GM21367 (cell line): ENCODE data around the gene PTPN4.
"Not testable (repeated sequence)": the region's sequence is repeated elsewhere in the genome, so short reads cannot be mapped to it uniquely, and the experiment has no call there.

Experiments used
- ATAC-seq: cut with Tn5 transposase; IDR thresholded peaks from one replicate; pipeline ENCODE4 v1.9.1; 2021; ENCODE audit not compliant: unreplicated experiment

Gene PTPN4

GRCh38 chr2:119801040-119801439 lies 41.3 kb downstream of the PTPN4 start:
- ATAC-seq = no peak

GRCh38 chr2:119801989-119802388 lies 42.3 kb downstream of the PTPN4 start:
- not testable (repeated sequence) for ATAC-seq

- no peak for ATAC-seq
These were observed 43.4 kb downstream of the PTPN4 start for GRCh38 chr2:119803101-119803500.

GRCh38 chr2:119804409-119804808 lies 44.7 kb downstream of the PTPN4 start:
- ATAC-seq = not testable (repeated sequence)

- ATAC-seq = no peak
These were observed 48.9 kb downstream of the PTPN4 start for GRCh38 chr2:119808516-119809147.

GRCh38 chr2:119809339-119810048 lies 49.8 kb downstream of the PTPN4 start:
- ATAC-seq = no peak

- no peak for ATAC-seq
These were observed 50.4 kb downstream of the PTPN4 start for GRCh38 chr2:119810049-119810630.

GRCh38 chr2:119814216-119814615 lies 54.5 kb downstream of the PTPN4 start:
- ATAC-seq = no peak

- no peak for ATAC-seq
These were observed 59.1 kb downstream of the PTPN4 start for GRCh38 chr2:119818792-119819191.

- no peak for ATAC-seq
These were observed 60.1 kb downstream of the PTPN4 start for GRCh38 chr2:119819846-119820245.

GRCh38 chr2:119820275-119820674 lies 60.6 kb downstream of the PTPN4 start:
- ATAC-seq = no peak

- ATAC-seq = no peak
These were observed 61.5 kb downstream of the PTPN4 start for GRCh38 chr2:119821266-119821665.

GRCh38 chr2:119823734-119824334 lies 64.1 kb downstream of the PTPN4 start:
- ATAC-seq = no peak

GRCh38 chr2:119826370-119826961 lies 66.7 kb downstream of the PTPN4 start:
- peak; percentile 73 for ATAC-seq

GRCh38 chr2:119827866-119828507 lies 68.3 kb downstream of the PTPN4 start:
- ATAC-seq = no peak

GRCh38 chr2:119836455-119837142 lies 76.9 kb downstream of the PTPN4 start:
- ATAC-seq = no peak

GRCh38 chr2:119837350-119837749 lies 77.6 kb downstream of the PTPN4 start:
- ATAC-seq = no peak

- no peak for ATAC-seq
These were observed 78.0 kb downstream of the PTPN4 start for GRCh38 chr2:119837759-119838158.

- no peak for ATAC-seq
These were observed 78.5 kb downstream of the PTPN4 start for GRCh38 chr2:119838179-119838578.

- no peak for ATAC-seq
These were observed 81.8 kb downstream of the PTPN4 start for GRCh38 chr2:119841550-119841949.
